Neuron (in vitro differentiated cells): ENCODE data around the gene RPRD1A.
"Not testable (repeated sequence)": the region's sequence is repeated elsewhere in the genome, so short reads cannot be mapped to it uniquely, and the experiment has no call there.

Source experiments
- H2AFZ ChIP-seq: one replicate; pipeline ENCODE4 v1.6.1; 2013; ENCODE audit warnings: low read depth, mild to moderate bottlenecking, inconsistent platforms, low read length, moderate library complexity
- H3K27me3 ChIP-seq: one replicate; pipeline ENCODE4 v1.6.1; 2013; ENCODE audit warnings: low read length; ENCODE audit not compliant: insufficient read depth
- H3K36me3 ChIP-seq: one replicate; pipeline ENCODE4 v1.6.1; 2013; ENCODE audit warnings: low read length; ENCODE audit not compliant: insufficient read depth
- H3K4me1 ChIP-seq: one replicate; pipeline ENCODE4 v1.6.1; 2013; ENCODE audit warnings: low read length; ENCODE audit not compliant: insufficient read depth
- H3K4me3 ChIP-seq: 2 replicates; pipeline ENCODE4 v1.5.1; 2013; ENCODE audit warnings: mild to moderate bottlenecking, low read length, moderate library complexity
- H3K9me3 ChIP-seq: one replicate; pipeline ENCODE4 v1.6.1; 2013; ENCODE audit warnings: low read length

RPRD1A gene

GRCh38 chr18:36038102-36038663 is 29.2 kb downstream of the RPRD1A start:
- H2AFZ ChIP-seq = no peak overlapping the region
- no peaks in the 10 kb centered on the region for H3K4me1 ChIP-seq
- H3K36me3 ChIP-seq = no peaks in the 10 kb centered on the region
- peaks cover 13% of the 10 kb centered on the region for H3K9me3 ChIP-seq
- no peak overlapping the region for H3K4me3 ChIP-seq
- no peaks in the 10 kb centered on the region for H3K27me3 ChIP-seq

GRCh38 chr18:36035253-36035652 is 32.1 kb downstream of the RPRD1A start:
- H3K36me3 ChIP-seq = peaks cover 14% of the 10 kb centered on the region
- H3K9me3 ChIP-seq = peaks cover 13% of the 10 kb centered on the region
- H3K27me3 ChIP-seq = no peaks in the 10 kb centered on the region
- no peak overlapping the region for H3K4me3 ChIP-seq
- no peak overlapping the region for H2AFZ ChIP-seq
- H3K4me1 ChIP-seq = no peaks in the 10 kb centered on the region

- no peak overlapping the region for H3K4me3 ChIP-seq
- peaks cover 15% of the 10 kb centered on the region for H3K36me3 ChIP-seq
- no peak overlapping the region for H2AFZ ChIP-seq
- H3K27me3 ChIP-seq = no peaks in the 10 kb centered on the region
- peaks cover 11% of the 10 kb centered on the region for H3K9me3 ChIP-seq
- no peaks in the 10 kb centered on the region for H3K4me1 ChIP-seq
Observed at GRCh38 chr18:36034299-36034895, 33.0 kb downstream of the RPRD1A start.

- peaks cover 33% of the 10 kb centered on the region for H3K36me3 ChIP-seq
- H3K4me1 ChIP-seq = no peaks in the 10 kb centered on the region
- H3K9me3 ChIP-seq = no peaks in the 10 kb centered on the region
- no peak overlapping the region for H2AFZ ChIP-seq
- no peaks in the 10 kb centered on the region for H3K27me3 ChIP-seq
- H3K4me3 ChIP-seq = no peak overlapping the region
Observed at GRCh38 chr18:36031903-36032302, 35.5 kb downstream of the RPRD1A start.

- H3K4me1 ChIP-seq = no peaks in the 10 kb centered on the region
- H3K9me3 ChIP-seq = no peaks in the 10 kb centered on the region
- H3K4me3 ChIP-seq = no peak overlapping the region
- H3K36me3 ChIP-seq = peaks cover 38% of the 10 kb centered on the region
- H3K27me3 ChIP-seq = no peaks in the 10 kb centered on the region
- H2AFZ ChIP-seq = no peak overlapping the region
Observed at GRCh38 chr18:36031407-36031806, 36.0 kb downstream of the RPRD1A start.

- H3K4me3 ChIP-seq = no peak overlapping the region
- peaks cover 58% of the 10 kb centered on the region for H3K36me3 ChIP-seq
- no peaks in the 10 kb centered on the region for H3K27me3 ChIP-seq
- no peaks in the 10 kb centered on the region for H3K4me1 ChIP-seq
- H3K9me3 ChIP-seq = no peaks in the 10 kb centered on the region
- H2AFZ ChIP-seq = no peak overlapping the region
Observed at GRCh38 chr18:36028859-36029258, 38.5 kb downstream of the RPRD1A start.

- Histone ChIP-seq H3K4me1 (no peaks in the 10 kb centered on the region), H2AFZ (no peak overlapping the region), H3K36me3 (peaks cover 45% of the 10 kb centered on the region), H3K27me3 (no peaks in the 10 kb centered on the region), H3K4me3 (no peak overlapping the region), H3K9me3 (no peaks in the 10 kb centered on the region)
Observed at GRCh38 chr18:36025025-36025424, 42.3 kb downstream of the RPRD1A start.

GRCh38 chr18:36024241-36024640 is 43.1 kb downstream of the RPRD1A start:
- H3K9me3 ChIP-seq, H2AFZ ChIP-seq, H3K4me3 ChIP-seq, H3K27me3 ChIP-seq, H3K4me1 ChIP-seq: not testable (repeated sequence)
- peaks cover 45% of the 10 kb centered on the region for H3K36me3 ChIP-seq

- Histone ChIP-seq H3K27me3 (no peaks in the 10 kb centered on the region), H3K36me3 (peaks cover 36% of the 10 kb centered on the region), H3K4me3 (no peak overlapping the region)
Observed at GRCh38 chr18:36023336-36023735, 44.0 kb downstream of the RPRD1A start.

GRCh38 chr18:36020174-36020711 is 47.1 kb downstream of the RPRD1A start:
- no peaks in the 10 kb centered on the region for H3K27me3 ChIP-seq
- no peaks in the 10 kb centered on the region for H3K4me1 ChIP-seq
- H3K9me3 ChIP-seq = no peaks in the 10 kb centered on the region
- peaks cover 11% of the 10 kb centered on the region for H3K36me3 ChIP-seq
- H3K4me3 ChIP-seq = no peak overlapping the region
- H2AFZ ChIP-seq = no peak overlapping the region

More at GRCh38 chr18:36023336-36023735, 44.0 kb downstream of the RPRD1A start:
- no peaks in the 10 kb centered on the region for H3K4me1 ChIP-seq
- no peak overlapping the region for H2AFZ ChIP-seq
- H3K9me3 ChIP-seq = no peaks in the 10 kb centered on the region

GRCh38 chr18:36017232-36017631 is 50.1 kb downstream of the RPRD1A start:
- Histone ChIP-seq H3K4me1 (no peaks in the 10 kb centered on the region), H2AFZ (no peak overlapping the region), H3K36me3 (no peaks in the 10 kb centered on the region), H3K9me3 (no peaks in the 10 kb centered on the region), H3K4me3 (no peak overlapping the region), H3K27me3 (no peaks in the 10 kb centered on the region)

- Histone ChIP-seq H3K4me1 (no peaks in the 10 kb centered on the region), H3K36me3 (no peaks in the 10 kb centered on the region), H3K4me3 (no peak overlapping the region), H3K27me3 (no peaks in the 10 kb centered on the region), H2AFZ (no peak overlapping the region), H3K9me3 (no peaks in the 10 kb centered on the region)
Observed at GRCh38 chr18:36015629-36016028, 51.7 kb downstream of the RPRD1A start.

GRCh38 chr18:36012891-36013290 is 54.5 kb downstream of the RPRD1A start:
- no peaks in the 10 kb centered on the region for H3K9me3 ChIP-seq
- no peaks in the 10 kb centered on the region for H3K36me3 ChIP-seq
- no peak overlapping the region for H2AFZ ChIP-seq
- H3K4me3 ChIP-seq = no peak overlapping the region
- H3K27me3 ChIP-seq = no peaks in the 10 kb centered on the region
- H3K4me1 ChIP-seq = no peaks in the 10 kb centered on the region

GRCh38 chr18:36009214-36009613 is 58.1 kb downstream of the RPRD1A start:
- H3K27me3 ChIP-seq = no peaks in the 10 kb centered on the region
- H2AFZ ChIP-seq = no peak overlapping the region
- no peaks in the 10 kb centered on the region for H3K36me3 ChIP-seq
- H3K4me3 ChIP-seq = no peak overlapping the region
- no peaks in the 10 kb centered on the region for H3K9me3 ChIP-seq
- H3K4me1 ChIP-seq = no peaks in the 10 kb centered on the region
